Panc1 (cell line): ENCODE measurements around the gene PXMP2. TPM values are rescaled to one million over a fixed set of nuclear protein-coding genes. Genes with fewer than 3 reads are reported as not detected.

Experiments used
- ATAC-seq: fragments of 200-7000 bp; cut with Tn5 transposase; 2 replicates; pipeline ENCODE4 v1.9.1; 2020; ENCODE audit warnings: mild to moderate bottlenecking, moderate library complexity
- BruUV-seq: library from RNA; stranded (reverse); fragments of 400-500 nt; replicated peaks from 2 replicates; lab custom pipeline; 2021; lab: Mats Ljungman, UMichigan
- CTCF ChIA-PET: fragments of 300-600 bp; sonication (Branson Sonifier 250); formaldehyde crosslinking; loops from one replicate; lab custom pipeline; 2022; ENCODE audit warnings: antibody characterized with exemption; lab: Charles Lee
- POLR2A ChIA-PET: fragments of 300-600 bp; sonication (Branson Sonifier 250); formaldehyde crosslinking; loops from one replicate; lab custom pipeline; 2022; ENCODE audit warnings: antibody characterized with exemption; lab: Charles Lee
- DNase-seq: peaks from one replicate; pipeline ENCODE4 v3.0.0-alpha.2; 2010; ENCODE audit warnings: low read depth, low spot score
- H3K27ac ChIP-seq: 2 replicates; pipeline ENCODE4 v1.5.1; 2011; ENCODE audit warnings: mild to moderate bottlenecking, low read length, inconsistent platforms
- H3K27me3 ChIP-seq: fragments of 200-500 bp; sonication (Bioruptor generic); 2 replicates; pipeline ENCODE4 v1.6.0; 2014; ENCODE audit warnings: low read length, inconsistent platforms; ENCODE audit not compliant: control insufficient read depth, insufficient read depth
- H3K36me3 ChIP-seq: fragments of 200-500 bp; sonication (Bioruptor generic); 2 replicates; pipeline ENCODE4 v1.5.1; 2014; ENCODE audit warnings: inconsistent platforms, mild to moderate bottlenecking, low read length, moderate library complexity; ENCODE audit not compliant: control insufficient read depth, insufficient read depth
- H3K4me1 ChIP-seq: 2 replicates; pipeline ENCODE4 v1.5.1; 2011; ENCODE audit warnings: inconsistent platforms, mild to moderate bottlenecking, low read length, moderate library complexity; ENCODE audit not compliant: control insufficient read depth, insufficient read depth
- H3K4me3 ChIP-seq, 2 experiments: 2 replicates each; pipeline ENCODE4 v1.5.1; 2011 to 2012; ENCODE audit warnings: low read depth in 2 of 2, low read length in 2 of 2, mild to moderate bottlenecking in 2 of 2, inconsistent platforms in 1 of 2, moderate library complexity in 1 of 2
- H3K9me3 ChIP-seq: fragments of 200-500 bp; sonication (Bioruptor generic); 2 replicates; pipeline ENCODE4 v1.5.1; 2014; ENCODE audit warnings: low read depth, mild to moderate bottlenecking, inconsistent platforms, low read length, moderate library complexity; ENCODE audit not compliant: control insufficient read depth, insufficient read depth
- CTCF ChIP-seq: fragments of 450-650 bp; IDR thresholded peaks from 2 replicates; pipeline ENCODE4 v1.5.1; 2017; ENCODE audit warnings: mild to moderate bottlenecking
- POLR2AphosphoS5 ChIP-seq: IDR thresholded peaks from 2 replicates; pipeline ENCODE4 v1.6.1; 2012; ENCODE audit warnings: mild to moderate bottlenecking, low read depth, low read length, moderate library complexity
- REST ChIP-seq, 2 experiments: IDR thresholded peaks; 2 replicates each; pipeline ENCODE4 v1.6.1; 2011 to 2012; ENCODE audit warnings: low read depth in 2 of 2, control low read depth in 1 of 2, low read length in 1 of 2, mild to moderate bottlenecking in 1 of 2, moderate library complexity in 1 of 2; ENCODE audit not compliant: insufficient read depth in 1 of 2
- SIN3A ChIP-seq: IDR thresholded peaks from 2 replicates; pipeline ENCODE4 v1.6.1; 2012; ENCODE audit warnings: low read depth, mild to moderate bottlenecking, low read length, moderate library complexity, borderline replicate concordance; ENCODE audit not compliant: insufficient read depth
- TCF7L2 ChIP-seq: IDR thresholded peaks from 2 replicates; pipeline ENCODE4 v1.6.1; 2011; ENCODE audit warnings: mild to moderate bottlenecking, low read depth, low read length, inconsistent platforms
- in situ Hi-C: cut with HindIII; loops from 2 replicates; pipeline ENCODE4 v1.10.0; 2016; ENCODE audit warnings: low sequenced_read_pairs, low pct_unique_long_range_greater_than_20kb
- intact Hi-C: fragments of 100-400 bp; cut with micrococcal nuclease; formaldehyde crosslinking; loops from one replicate; pipeline ENCODE4 v1.10.0; 2022; ENCODE audit not compliant: unreplicated experiment
- total RNA-seq: library from RNA; stranded (reverse); gene quantifications from one replicate; pipeline ENCODE4 v1.2.1, GENCODE V29; 2021; ENCODE audit not compliant: unreplicated experiment

Gene PXMP2
- total RNA-seq, 1 experiment from 2014 or later: 21.3 TPM

GRCh38 chr12:132747395-132747794 lies 60.0 kb downstream of the PXMP2 start:
- no peak overlapping the region for H3K27ac ChIP-seq
- H3K4me3 ChIP-seq: no peak overlapping the region
- H3K4me1 ChIP-seq: no peaks in the 10 kb centered on the region
- H3K27me3 ChIP-seq: no peaks in the 10 kb centered on the region
- no peaks in the 10 kb centered on the region for H3K9me3 ChIP-seq
- DNase-seq (no peak), ATAC-seq (no peak)
- TF ChIP-seq REST (IDR thresholded peaks at IDR 0.05; ENCODE audit: insufficient read depth in 1 of 2, low read depth in 2 of 2, low read length in 1 of 2) (no peak), CTCF (no peak), POLR2AphosphoS5 (no peak), TCF7L2 (no peak), SIN3A (no peak)
- peaks cover 35% of the 10 kb centered on the region for H3K36me3 ChIP-seq
- CTCF ChIA-PET: no interaction called here
- intact Hi-C loops (no loop called here), in situ Hi-C loops (no loop called here)
- BruUV-seq: no TSS peak
- POLR2A ChIA-PET: no interaction called here

- CTCF ChIA-PET: no interaction called here
- BruUV-seq: no TSS peak
Measured at GRCh38 chr12:132747896-132748295, 60.5 kb downstream of the PXMP2 start.

More at GRCh38 chr12:132747896-132748295, 60.5 kb downstream of the PXMP2 start:
- TF ChIP-seq REST (IDR thresholded peaks at IDR 0.05; ENCODE audit: insufficient read depth in 1 of 2, low read depth in 2 of 2, low read length in 1 of 2) (no peak), SIN3A (no peak), CTCF (no peak), TCF7L2 (no peak), POLR2AphosphoS5 (no peak)
- no peaks in the 10 kb centered on the region for H3K27me3 ChIP-seq
- in situ Hi-C loops: no loop called here
- peaks cover 33% of the 10 kb centered on the region for H3K36me3 ChIP-seq
- DNase-seq (no peak), ATAC-seq (no peak)
- H3K4me1 ChIP-seq: no peaks in the 10 kb centered on the region
- H3K27ac ChIP-seq: no peak overlapping the region
- POLR2A ChIA-PET: no interaction called here
- H3K4me3 ChIP-seq: no peak overlapping the region
- H3K9me3 ChIP-seq: no peaks in the 10 kb centered on the region
- intact Hi-C loops: no loop called here
